Erythroblast (primary cell): ENCODE measurements around the gene CADPS2.

Experiments
- GATA1 ChIP-seq: IDR thresholded peaks from 2 replicates; pipeline ENCODE4 v1.6.1; 2011; ENCODE audit warnings: low read depth, mild to moderate bottlenecking, control low read depth, low read length, moderate library complexity
- POLR2A ChIP-seq: IDR thresholded peaks from 2 replicates; pipeline ENCODE4 v1.6.1; 2011; ENCODE audit warnings: mild to moderate bottlenecking, low read length

DNA sequence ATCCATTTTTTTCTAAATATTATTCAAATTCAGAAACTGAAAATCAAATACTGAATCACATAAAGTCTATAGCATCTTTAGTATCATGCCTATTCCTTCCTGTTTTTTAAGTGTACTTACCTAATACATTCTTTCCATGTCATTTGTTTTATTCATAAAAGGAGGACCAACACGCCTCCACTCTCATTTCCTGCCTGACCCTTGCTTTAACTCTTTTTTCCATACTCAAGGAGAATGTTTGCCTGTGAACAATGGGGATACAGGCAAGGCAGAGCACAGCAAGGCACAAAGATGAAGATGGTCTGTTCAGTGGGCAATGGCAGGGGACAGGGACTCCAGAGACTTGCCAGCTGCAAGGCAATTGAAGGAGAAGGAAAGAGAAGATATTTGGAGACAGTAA lies 460.5 kb downstream of the CADPS2 start:
- TF ChIP-seq POLR2A (no peak), GATA1 (no peak)
